GM12873 (cell line): ENCODE measurements around the gene MACF1.
A peak's percentile ranks its signal among the peaks of the same experiment; 100 is the strongest.

Experiments
- CTCF ChIP-seq: IDR thresholded peaks from 2 replicates; pipeline ENCODE4 v1.5.1; 2012; ENCODE audit warnings: low read depth, mild to moderate bottlenecking, moderate library complexity, low read length, control low read depth; ENCODE audit not compliant: insufficient read depth; ENCODE audit errors: missing control alignments

The MACF1 gene

GRCh38 chr1:39368045-39368444, 163.6 kb downstream of the MACF1 start:
- no peak for TF ChIP-seq CTCF

GRCh38 chr1:39369565-39369964, 165.1 kb downstream of the MACF1 start:
- TF ChIP-seq CTCF = no peak

GRCh38 chr1:39370602-39371001, 166.1 kb downstream of the MACF1 start:
- no peak for TF ChIP-seq CTCF

- TF ChIP-seq CTCF = no peak
These were observed 167.6 kb downstream of the MACF1 start for GRCh38 chr1:39372105-39372504.

GRCh38 chr1:39376656-39377055, 172.2 kb downstream of the MACF1 start:
- TF ChIP-seq CTCF = no peak

- peak; percentile 61 for TF ChIP-seq CTCF
These were observed 173.9 kb downstream of the MACF1 start for GRCh38 chr1:39378377-39378776.

GRCh38 chr1:39379187-39379586, 174.7 kb downstream of the MACF1 start:
- no peak for TF ChIP-seq CTCF
